IMR-90 (cell line): Measurements from ENCODE around the gene SEC11C.

Experiments
- BHLHE40 ChIP-seq: fragments of 150-350 bp; IDR thresholded peaks from 2 replicates; pipeline ENCODE4 v1.6.1; 2016; ENCODE audit warnings: mild to moderate bottlenecking, low read depth, low read length
- CHD1 ChIP-seq: IDR thresholded peaks from 2 replicates; pipeline ENCODE4 v1.6.1; 2012; ENCODE audit warnings: low read depth, low read length, improper control_type of control experiment
- CTCF ChIP-seq: conservative IDR thresholded peaks from 2 replicates; pipeline ENCODE4 v1.5.1; 2012; ENCODE audit warnings: mild to moderate bottlenecking, low read depth, low read length, improper control_type of control experiment
- FOS ChIP-seq: fragments of 150-350 bp; IDR thresholded peaks from 2 replicates; pipeline ENCODE4 v1.6.1; 2016; ENCODE audit warnings: low read depth, low read length
- MXI1 ChIP-seq: IDR thresholded peaks from 2 replicates; pipeline ENCODE4 v1.6.1; 2012; ENCODE audit warnings: low read depth, mild to moderate bottlenecking, low read length, moderate library complexity, borderline replicate concordance
- POLR2A ChIP-seq: IDR thresholded peaks from 2 replicates; pipeline ENCODE4 v1.6.1; 2012; ENCODE audit warnings: mild to moderate bottlenecking, low read depth, low read length
- RCOR1 ChIP-seq: IDR thresholded peaks from 2 replicates; pipeline ENCODE4 v1.6.1; 2012; ENCODE audit warnings: mild to moderate bottlenecking, low read length, improper control_type of control experiment; ENCODE audit not compliant: insufficient replicate concordance
- RFX5 ChIP-seq: IDR thresholded peaks from 2 replicates; pipeline ENCODE4 v1.8.0; 2012; ENCODE audit warnings: low read depth, mild to moderate bottlenecking, low read length, moderate library complexity
- SMC3 ChIP-seq: fragments of 150-350 bp; IDR thresholded peaks from 2 replicates; pipeline ENCODE4 v1.6.1; 2016; ENCODE audit warnings: low read depth, mild to moderate bottlenecking, antibody characterized with exemption, low read length, moderate library complexity
- USF2 ChIP-seq: fragments of 150-350 bp; IDR thresholded peaks from 2 replicates; pipeline ENCODE4 v1.6.1; 2017; ENCODE audit warnings: mild to moderate bottlenecking, antibody characterized with exemption, low read length, low read depth

- TF ChIP-seq CTCF (no peak), POLR2A (no peak), SMC3 (no peak), CHD1 (no peak), FOS (no peak), USF2 (no peak), RCOR1 (no peak), MXI1 (no peak), RFX5 (no peak), BHLHE40 (no peak)
Observed at GRCh38 chr18:59090966-59091603, 48.6 kb upstream of the SEC11C start.
